Glutamatergic neuron (in vitro differentiated cells): ENCODE results near the gene LYST. TPM values are rescaled to one million over a fixed set of nuclear protein-coding genes. Genes with fewer than 3 reads are reported as not detected.

Source experiments
- DNase-seq: peaks from one replicate; pipeline ENCODE4 v3.0.0; 2022
- H3K27ac Mint-ChIP-seq: one replicate; pipeline ENCODE4 v1.8.0; 2020; ENCODE audit warnings: mild to moderate bottlenecking, mixed read lengths, inconsistent platforms; ENCODE audit not compliant: unreplicated experiment
- H3K27me3 Mint-ChIP-seq: one replicate; pipeline ENCODE4 v1.8.0; 2020; ENCODE audit warnings: mild to moderate bottlenecking, moderate library complexity, mixed read lengths, inconsistent platforms; ENCODE audit not compliant: unreplicated experiment
- H3K36me3 Mint-ChIP-seq: one replicate; pipeline ENCODE4 v1.8.0; 2020; ENCODE audit warnings: mild to moderate bottlenecking, mixed read lengths, inconsistent platforms; ENCODE audit not compliant: unreplicated experiment
- H3K4me1 Mint-ChIP-seq: one replicate; pipeline ENCODE4 v1.8.0; 2020; ENCODE audit warnings: mild to moderate bottlenecking, low read depth, mixed read lengths, inconsistent platforms; ENCODE audit not compliant: unreplicated experiment
- H3K4me3 Mint-ChIP-seq: one replicate; pipeline ENCODE4 v1.8.0; 2020; ENCODE audit warnings: mild to moderate bottlenecking, mixed read lengths, inconsistent platforms; ENCODE audit not compliant: unreplicated experiment
- H3K9me3 Mint-ChIP-seq: one replicate; pipeline ENCODE4 v1.8.0; 2020; ENCODE audit warnings: mild to moderate bottlenecking, moderate library complexity, mixed read lengths, inconsistent platforms; ENCODE audit not compliant: unreplicated experiment
- CTCF ChIP-seq: fragments of 200-600 bp; sonication (generic); IDR thresholded peaks from one replicate; pipeline ENCODE4 v1.5.0; 2021; ENCODE audit not compliant: partially characterized antibody, unreplicated experiment
- total RNA-seq: library from RNA; stranded (reverse); fragmentation: NEBNext Ultra II Directional; extraction: Animal tissue kit (Norgen Biotek cat#: 25700); gene quantifications from one replicate; pipeline ENCODE4 v1.2.1, GENCODE V29; 2021; ENCODE audit not compliant: unreplicated experiment

LYST gene
- total RNA-seq, 1 donor from 2014 or later, result 33.6 TPM

GRCh38 chr1:235657747-235658526 lies 208.8 kb downstream of the LYST start:
- no peak overlapping the region for H3K27ac Mint-ChIP-seq
- H3K4me3 Mint-ChIP-seq, result no peak overlapping the region
- TF ChIP-seq CTCF, result no peak
- peaks cover 4% of the 10 kb centered on the region for H3K4me1 Mint-ChIP-seq
- H3K36me3 Mint-ChIP-seq, result no peaks in the 10 kb centered on the region
- H3K9me3 Mint-ChIP-seq, result peaks cover 1% of the 10 kb centered on the region
- no peak for DNase-seq
- H3K27me3 Mint-ChIP-seq, result no peaks in the 10 kb centered on the region

GRCh38 chr1:235657269-235657668 lies 209.4 kb downstream of the LYST start:
- Mint-ChIP-seq H3K27ac (no peak overlapping the region), H3K27me3 (peaks cover 2% of the 10 kb centered on the region), H3K4me1 (peaks cover 4% of the 10 kb centered on the region), H3K4me3 (no peak overlapping the region), H3K36me3 (no peaks in the 10 kb centered on the region), H3K9me3 (peaks cover 1% of the 10 kb centered on the region)
- DNase-seq, result no peak
- no peak for TF ChIP-seq CTCF

- no peak overlapping the region for H3K4me3 Mint-ChIP-seq
- H3K27me3 Mint-ChIP-seq, result peaks cover 9% of the 10 kb centered on the region
Measured at GRCh38 chr1:235652364-235652763, 214.3 kb downstream of the LYST start.

GRCh38 chr1:235651170-235651806 lies 215.4 kb downstream of the LYST start:
- peaks cover 10% of the 10 kb centered on the region for H3K4me1 Mint-ChIP-seq
- H3K9me3 Mint-ChIP-seq, result peaks cover 15% of the 10 kb centered on the region
- TF ChIP-seq CTCF, result no peak
- H3K27me3 Mint-ChIP-seq, result peaks cover 14% of the 10 kb centered on the region
- no peak overlapping the region for H3K27ac Mint-ChIP-seq
- H3K4me3 Mint-ChIP-seq, result peak overlapping the region; percentile 84
- H3K36me3 Mint-ChIP-seq, result no peaks in the 10 kb centered on the region
- DNase-seq, result no peak

More at GRCh38 chr1:235652364-235652763, 214.3 kb downstream of the LYST start:
- Mint-ChIP-seq H3K4me1 (peaks cover 4% of the 10 kb centered on the region), H3K36me3 (no peaks in the 10 kb centered on the region), H3K27ac (no peak overlapping the region), H3K9me3 (peaks cover 9% of the 10 kb centered on the region)
- no peak for TF ChIP-seq CTCF
- DNase-seq, result no peak
